Measurements from ENCODE around the gene CIRBP. TPM values are rescaled to one million over a fixed set of nuclear protein-coding genes. Genes with fewer than 3 reads are reported as not detected.
A peak's percentile ranks its signal among the peaks of the same experiment; 100 is the strongest.

The CIRBP gene
- total RNA-seq, 1 donor from 2014 or later, result 315 TPM

- Mint-ChIP-seq H3K4me3 (ENCODE audit: unreplicated experiment) (peak overlapping the region; percentile 51), H3K4me1 (ENCODE audit: unreplicated experiment) (no peaks in the 10 kb centered on the region), H3K27ac (ENCODE audit: unreplicated experiment) (no peak overlapping the region), H3K9me3 (ENCODE audit: unreplicated experiment) (no peaks in the 10 kb centered on the region), H3K36me3 (ENCODE audit: low read depth, unreplicated experiment) (peaks cover 4% of the 10 kb centered on the region), H3K27me3 (ENCODE audit: unreplicated experiment) (peaks cover 2% of the 10 kb centered on the region)
- no peak for DNase-seq (ENCODE audit: low spot score)
- TF ChIP-seq CTCF (IDR thresholded peaks at IDR 0.05; ENCODE audit: unreplicated experiment), result no peak
Measured at GRCh38 chr19:1231729-1232637, 37.1 kb upstream of the CIRBP start.

GRCh38 chr19:1232652-1233072 is 36.5 kb upstream of the CIRBP start:
- DNase-seq (ENCODE audit: low spot score), result no peak
- Mint-ChIP-seq H3K27ac (ENCODE audit: unreplicated experiment) (no peak overlapping the region), H3K4me1 (ENCODE audit: unreplicated experiment) (no peaks in the 10 kb centered on the region), H3K27me3 (ENCODE audit: unreplicated experiment) (peaks cover 2% of the 10 kb centered on the region), H3K4me3 (ENCODE audit: unreplicated experiment) (peak overlapping the region; percentile 51), H3K9me3 (ENCODE audit: unreplicated experiment) (no peaks in the 10 kb centered on the region), H3K36me3 (ENCODE audit: low read depth, unreplicated experiment) (peaks cover 4% of the 10 kb centered on the region)
- no peak for TF ChIP-seq CTCF (IDR thresholded peaks at IDR 0.05; ENCODE audit: unreplicated experiment)

GRCh38 chr19:1233115-1233667 is 35.9 kb upstream of the CIRBP start:
- DNase-seq (ENCODE audit: low spot score), result no peak
- Mint-ChIP-seq H3K36me3 (ENCODE audit: low read depth, unreplicated experiment) (peaks cover 1% of the 10 kb centered on the region), H3K9me3 (ENCODE audit: unreplicated experiment) (no peaks in the 10 kb centered on the region), H3K27ac (ENCODE audit: unreplicated experiment) (no peak overlapping the region), H3K4me1 (ENCODE audit: unreplicated experiment) (no peaks in the 10 kb centered on the region), H3K27me3 (ENCODE audit: unreplicated experiment) (peaks cover 2% of the 10 kb centered on the region), H3K4me3 (ENCODE audit: unreplicated experiment) (no peak overlapping the region)
- TF ChIP-seq CTCF (IDR thresholded peaks at IDR 0.05; ENCODE audit: unreplicated experiment), result no peak

GRCh38 chr19:1234051-1234954 is 34.8 kb upstream of the CIRBP start:
- H3K27me3 Mint-ChIP-seq (ENCODE audit: unreplicated experiment), result peaks cover 11% of the 10 kb centered on the region
- no peak overlapping the region for H3K27ac Mint-ChIP-seq (ENCODE audit: unreplicated experiment)
- no peak overlapping the region for H3K4me3 Mint-ChIP-seq (ENCODE audit: unreplicated experiment)
- H3K36me3 Mint-ChIP-seq (ENCODE audit: low read depth, unreplicated experiment), result no peaks in the 10 kb centered on the region
- no peak for DNase-seq (ENCODE audit: low spot score)
- H3K4me1 Mint-ChIP-seq (ENCODE audit: unreplicated experiment), result no peaks in the 10 kb centered on the region
- TF ChIP-seq CTCF (IDR thresholded peaks at IDR 0.05; ENCODE audit: unreplicated experiment), result no peak
- H3K9me3 Mint-ChIP-seq (ENCODE audit: unreplicated experiment), result no peaks in the 10 kb centered on the region

Data from endothelial cell (in vitro differentiated cells).